Measurements from ENCODE around the gene MYO9A. TPM values are rescaled to one million over a fixed set of nuclear protein-coding genes. Genes with fewer than 3 reads are reported as not detected.
A peak's percentile ranks its signal among the peaks of the same experiment; 100 is the strongest.

MYO9A gene
- total and polyA plus RNA-seq, 2 donors (not counting 1 experiment from before 2014, with no cell fraction given), result 6.2 to 66.1 TPM

DNA sequence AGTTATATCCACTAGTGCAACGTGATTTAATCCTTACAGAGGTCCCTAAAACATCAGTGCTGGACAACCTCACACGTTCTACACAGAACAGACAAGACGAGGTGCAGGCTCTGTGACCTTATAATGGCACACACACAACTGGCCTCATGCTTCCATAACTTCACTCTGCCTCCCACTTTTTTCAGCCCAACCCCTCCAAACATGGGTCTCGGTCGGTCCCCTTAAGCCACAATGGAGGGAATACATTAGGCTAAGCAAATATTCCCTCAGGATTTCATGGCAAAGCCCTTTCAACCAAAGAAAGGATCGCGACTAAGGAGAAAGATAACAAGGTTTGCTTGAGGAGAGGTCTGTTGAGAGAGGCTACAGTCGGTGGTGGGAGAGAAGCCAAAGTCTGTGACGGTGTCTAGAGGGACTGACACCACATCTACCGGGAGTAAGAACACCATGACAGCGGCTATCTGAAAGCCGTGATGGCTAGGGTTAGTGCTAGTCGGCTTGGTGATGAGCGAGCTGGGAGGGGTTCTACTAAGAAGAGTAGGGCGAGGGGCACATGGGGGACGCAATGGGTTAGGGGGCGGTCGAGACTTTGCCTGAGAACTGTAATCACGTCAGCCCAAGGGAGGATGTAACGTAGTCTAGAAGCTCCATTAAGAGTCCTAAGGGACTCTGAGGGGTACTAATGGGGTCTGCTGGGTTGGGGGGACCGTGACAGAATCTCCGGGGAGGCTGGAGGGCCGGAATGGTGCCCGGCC lies 1.0 kb downstream of the MYO9A start:
- H2AFZ ChIP-seq (ENCODE audit: insufficient read depth, low read depth, low read length, poor library complexity, severe bottlenecking), result peak overlapping the region; percentile 84
- DNase-seq (no peak), ATAC-seq (ENCODE audit: low read depth) (peak; percentile 0)
- no peaks in the 10 kb centered on the region for H4K20me1 ChIP-seq (ENCODE audit: control insufficient read depth, insufficient read depth, low read length, poor library complexity, severe bottlenecking)
- ChIA-PET CTCF (no interaction called here), POLR2A (interaction anchor here (0.7 kb wide), 1 partner anchor 420 kb away, joined by 3 read pairs; no protein-coding TSS in a partner anchor)
- Mint-ChIP-seq H3K27ac (peak overlapping the region; percentile 99), H3K9me3 (ENCODE audit: insufficient read depth) (no peaks in the 10 kb centered on the region), H3K4me1 (peaks cover 36% of the 10 kb centered on the region), H3K4me3 (peak overlapping the region; percentile 94), H3K27me3 (no peaks in the 10 kb centered on the region)
- H3K4me3 ChIP-seq (ENCODE audit: control extremely low read depth in 1 of 5, extremely low read depth in 1 of 5, insufficient read depth in 1 of 5, low read depth in 2 of 5, low read length in 4 of 5), result peak overlapping the region; percentile 62 to 92 (median 84)
- H3K4me1 ChIP-seq (ENCODE audit: control insufficient read depth in 2 of 2, insufficient read depth in 2 of 2, low read length in 2 of 2), result peaks cover 14 to 17% of the 10 kb centered on the region in 2 donors
- intact Hi-C loops (cut with micrococcal nuclease), result loop anchor here (5.0 to 10.0 kb wide), 3 partner anchors 935 to 1878 kb away; partner anchors contain the start of genes NEO1, PML and STOML1
- peaks cover 50% of the 10 kb centered on the region for H3K79me2 ChIP-seq (ENCODE audit: control insufficient read depth, insufficient read depth, low read length)
- TF ChIP-seq, protein P1, sequence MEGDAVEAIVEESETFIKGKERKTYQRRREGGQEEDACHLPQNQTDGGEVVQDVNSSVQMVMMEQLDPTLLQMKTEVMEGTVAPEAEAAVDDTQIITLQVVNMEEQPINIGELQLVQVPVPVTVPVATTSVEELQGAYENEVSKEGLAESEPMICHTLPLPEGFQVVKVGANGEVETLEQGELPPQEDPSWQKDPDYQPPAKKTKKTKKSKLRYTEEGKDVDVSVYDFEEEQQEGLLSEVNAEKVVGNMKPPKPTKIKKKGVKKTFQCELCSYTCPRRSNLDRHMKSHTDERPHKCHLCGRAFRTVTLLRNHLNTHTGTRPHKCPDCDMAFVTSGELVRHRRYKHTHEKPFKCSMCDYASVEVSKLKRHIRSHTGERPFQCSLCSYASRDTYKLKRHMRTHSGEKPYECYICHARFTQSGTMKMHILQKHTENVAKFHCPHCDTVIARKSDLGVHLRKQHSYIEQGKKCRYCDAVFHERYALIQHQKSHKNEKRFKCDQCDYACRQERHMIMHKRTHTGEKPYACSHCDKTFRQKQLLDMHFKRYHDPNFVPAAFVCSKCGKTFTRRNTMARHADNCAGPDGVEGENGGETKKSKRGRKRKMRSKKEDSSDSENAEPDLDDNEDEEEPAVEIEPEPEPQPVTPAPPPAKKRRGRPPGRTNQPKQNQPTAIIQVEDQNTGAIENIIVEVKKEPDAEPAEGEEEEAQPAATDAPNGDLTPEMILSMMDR (IDR thresholded peaks at IDR 0.05), result no peak
- TF ChIP-seq EZH2 (IDR thresholded peaks at IDR 0.05; ENCODE audit: borderline replicate concordance, insufficient read depth, low read depth, low read length, poor library complexity, severe bottlenecking), result no peak
- peak overlapping the region; percentile 71 to 77 for H3K27ac ChIP-seq (ENCODE audit: low read length in 2 of 2)
- no peaks in the 10 kb centered on the region for H3K27me3 ChIP-seq (replicated peaks in 1 of 4; ENCODE audit: control extremely low read depth in 1 of 4, control insufficient read depth in 3 of 4, insufficient read depth in 4 of 4, low read length in 3 of 4)
- no peaks in the 10 kb centered on the region for H3K9me3 ChIP-seq (ENCODE audit: control extremely low read depth in 1 of 3, control insufficient read depth in 2 of 3, insufficient read depth in 1 of 3, low read length in 2 of 3)
- H3K4me2 ChIP-seq (replicated peaks; ENCODE audit: low read depth, low read length, poor library complexity, severe bottlenecking), result peak overlapping the region; percentile 75
- H3K9ac ChIP-seq (ENCODE audit: low read length), result peak overlapping the region; percentile 88
- H3K36me3 ChIP-seq (replicated peaks in 1 of 2; ENCODE audit: control extremely low read depth in 1 of 2, control insufficient read depth in 1 of 2, extremely low read depth in 1 of 2, insufficient read depth in 2 of 2, low read length in 1 of 2), result no peaks in the 10 kb centered on the region
- WGBS (ENCODE audit: insufficient coverage), result 4% methylated on average over 24 of the region's 24 CpGs

Data from B cell (primary cell).